HEK293 (cell line): ENCODE results near the gene RIMKLA.
A peak's percentile ranks its signal among the peaks of the same experiment; 100 is the strongest.

Experiments used
- CTCF ChIA-PET: fragments of 350-600 bp; formaldehyde crosslinking; extraction: SDS; loops from one replicate; lab custom pipeline; 2021; ENCODE audit warnings: antibody characterized with exemption; lab: Yijun Ruan, JAX
- POLR2A ChIA-PET: fragments of 300-600 bp; formaldehyde crosslinking; extraction: SDS; loops from one replicate; lab custom pipeline; 2020; ENCODE audit warnings: antibody characterized with exemption, inconsistent platforms; lab: Yijun Ruan, JAX
- H3K27ac ChIP-seq: fragments of 200-500 bp; sonication (Bioruptor generic); 2 replicates; pipeline ENCODE4 v1.5.1; 2014; ENCODE audit warnings: low read depth, low read length, control low read depth, inconsistent platforms; ENCODE audit errors: extremely low read depth
- H3K36me3 ChIP-seq, 2 experiments: fragments of 200-500 bp in 1 of 2; sonication (Bioruptor generic) in 1 of 2; 1 replicate in 1 of 2; 2 replicates in 1 of 2; pipeline ENCODE4 v1.5.1; 2014 to 2017; ENCODE audit warnings: inconsistent platforms in 2 of 2, low read length in 2 of 2; ENCODE audit not compliant: control insufficient read depth in 2 of 2, insufficient read depth in 1 of 2
- H3K4me1 ChIP-seq: fragments of 200-500 bp; sonication (Bioruptor generic); 2 replicates; pipeline ENCODE4 v1.5.1; 2014; ENCODE audit warnings: mild to moderate bottlenecking, low read length, inconsistent platforms; ENCODE audit not compliant: control insufficient read depth, insufficient read depth
- H3K4me3 ChIP-seq: 2 replicates; pipeline ENCODE4 v1.5.1; 2011; ENCODE audit warnings: low read depth, mild to moderate bottlenecking, control low read depth, low read length, moderate library complexity
- H3K9me3 ChIP-seq: fragments of 200-500 bp; sonication (Bioruptor generic); 2 replicates; pipeline ENCODE4 v1.5.1; 2014; ENCODE audit warnings: low read depth, low read length, inconsistent platforms; ENCODE audit not compliant: control insufficient read depth, insufficient read depth
- EGR2 ChIP-seq: fragments of 450-650 bp; formaldehyde crosslinking; IDR thresholded peaks from 2 replicates; pipeline ENCODE4 v1.5.1; 2016; ENCODE audit warnings: low read depth, missing biosample characterization, missing genetic modification characterization
- HOXA7 ChIP-seq: sonication (generic); formaldehyde crosslinking; IDR thresholded peaks from 2 replicates; pipeline ENCODE4 v1.8.1; 2022; ENCODE audit warnings: missing genetic modification reagents, borderline replicate concordance
- KLF1 ChIP-seq: fragments of 450-650 bp; formaldehyde crosslinking; IDR thresholded peaks from 2 replicates; pipeline ENCODE4 v1.5.1; 2016; ENCODE audit warnings: missing biosample characterization, missing genetic modification characterization
- MZF1 ChIP-seq: fragments of 450-650 bp; formaldehyde crosslinking; IDR thresholded peaks from 2 replicates; pipeline ENCODE4 v1.5.1; 2017; ENCODE audit warnings: missing biosample characterization, missing genetic modification characterization, borderline replicate concordance
- SCRT1 ChIP-seq: fragments of 450-650 bp; formaldehyde crosslinking; IDR thresholded peaks from 2 replicates; pipeline ENCODE4 v1.5.1; 2016; ENCODE audit warnings: missing biosample characterization, missing genetic modification characterization, borderline replicate concordance
- SCRT2 ChIP-seq: fragments of 450-650 bp; formaldehyde crosslinking; IDR thresholded peaks from 2 replicates; pipeline ENCODE4 v1.5.1; 2016; ENCODE audit warnings: missing biosample characterization, missing genetic modification characterization
- ZEB2 ChIP-seq: fragments of 450-650 bp; formaldehyde crosslinking; IDR thresholded peaks from 2 replicates; pipeline ENCODE4 v1.5.1; 2016; ENCODE audit warnings: missing biosample characterization, missing genetic modification characterization
- ZFP69B ChIP-seq: fragments of 450-650 bp; formaldehyde crosslinking; IDR thresholded peaks from 2 replicates; pipeline ENCODE4 v1.5.1; 2016; ENCODE audit warnings: missing biosample characterization, missing genetic modification characterization
- ZNF140 ChIP-seq: fragments of 450-650 bp; formaldehyde crosslinking; IDR thresholded peaks from 2 replicates; pipeline ENCODE4 v1.5.1; 2016; ENCODE audit warnings: missing biosample characterization, missing genetic modification characterization
- ZNF221 ChIP-seq: fragments of 450-650 bp; formaldehyde crosslinking; IDR thresholded peaks from 2 replicates; pipeline ENCODE4 v1.5.1; 2017; ENCODE audit warnings: missing biosample characterization, missing genetic modification characterization, borderline replicate concordance
- ZNF311 ChIP-seq: fragments of 450-650 bp; formaldehyde crosslinking; IDR thresholded peaks from 2 replicates; pipeline ENCODE4 v1.5.1; 2017; ENCODE audit warnings: missing biosample characterization, missing genetic modification characterization, borderline replicate concordance
- ZNF335 ChIP-seq: fragments of 450-650 bp; formaldehyde crosslinking; conservative IDR thresholded peaks from 2 replicates; pipeline ENCODE4 v1.5.1; 2016; ENCODE audit warnings: missing biosample characterization, missing genetic modification characterization
- ZNF362 ChIP-seq: fragments of 450-650 bp; formaldehyde crosslinking; IDR thresholded peaks from 2 replicates; pipeline ENCODE4 v1.5.1; 2016; ENCODE audit warnings: missing biosample characterization, missing genetic modification characterization
- ZNF426 ChIP-seq: fragments of 450-650 bp; formaldehyde crosslinking; IDR thresholded peaks from 2 replicates; pipeline ENCODE4 v1.5.1; 2017; ENCODE audit warnings: missing biosample characterization, missing genetic modification characterization, mild to moderate bottlenecking, inconsistent platforms, moderate library complexity
- ZNF514 ChIP-seq: fragments of 450-650 bp; formaldehyde crosslinking; IDR thresholded peaks from 2 replicates; pipeline ENCODE4 v1.5.1; 2016; ENCODE audit warnings: missing biosample characterization, missing genetic modification characterization
- ZNF600 ChIP-seq: fragments of 450-650 bp; formaldehyde crosslinking; IDR thresholded peaks from 2 replicates; pipeline ENCODE4 v1.5.1; 2016; ENCODE audit warnings: missing biosample characterization, missing genetic modification characterization
- ZNF670 ChIP-seq: fragments of 450-650 bp; formaldehyde crosslinking; IDR thresholded peaks from 2 replicates; pipeline ENCODE4 v1.5.1; 2016; ENCODE audit warnings: missing biosample characterization, missing genetic modification characterization, low read depth
- TF ChIP-seq, protein P1 (sequence below): fragments of 450-650 bp; formaldehyde crosslinking; IDR thresholded peaks from 2 replicates; pipeline ENCODE4 v1.5.1; 2017; ENCODE audit warnings: missing biosample characterization, missing genetic modification characterization

The RIMKLA gene

DNA sequence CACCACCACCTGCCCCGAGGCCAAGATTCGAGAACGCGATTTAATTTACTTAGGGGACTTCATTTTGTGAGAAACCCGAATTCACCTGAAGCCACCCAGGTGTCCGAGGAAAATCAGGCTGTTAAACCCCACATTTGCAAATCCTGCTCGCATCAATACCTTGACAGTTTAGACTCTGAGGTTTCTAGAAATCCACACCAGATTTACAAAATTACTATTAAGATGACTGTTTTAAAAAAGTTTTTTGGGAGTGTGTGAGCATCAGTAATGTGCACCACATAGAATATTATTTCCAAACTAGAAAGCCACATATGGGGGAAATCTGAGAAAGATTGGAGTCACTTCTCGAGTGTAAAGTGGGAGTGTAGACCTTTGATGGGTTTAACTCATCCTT, 685 bp downstream of the RIMKLA start:
- Histone ChIP-seq H3K4me1 (peaks cover 4% of the 10 kb centered on the region; the same call in 1 of the 2 replicates), H3K36me3 (no peaks in the 10 kb centered on the region), H3K9me3 (no peaks in the 10 kb centered on the region), H3K27ac (no peak overlapping the region; the same call in 1 of the 2 replicates), H3K4me3 (peak overlapping the region; percentile 66)
- no peak for TF ChIP-seq ZEB2 (tag by site-specific recombination)
- no peak for TF ChIP-seq ZNF426
- no peak for TF ChIP-seq ZNF221 (tag by site-specific recombination)
- TF ChIP-seq ZNF335 (tag by site-specific recombination): peak; percentile 45
- TF ChIP-seq EGR2 (tag by site-specific recombination): no peak
- no peak for TF ChIP-seq ZNF514
- ChIA-PET CTCF (no interaction called here), POLR2A (no interaction called here)

DNA sequence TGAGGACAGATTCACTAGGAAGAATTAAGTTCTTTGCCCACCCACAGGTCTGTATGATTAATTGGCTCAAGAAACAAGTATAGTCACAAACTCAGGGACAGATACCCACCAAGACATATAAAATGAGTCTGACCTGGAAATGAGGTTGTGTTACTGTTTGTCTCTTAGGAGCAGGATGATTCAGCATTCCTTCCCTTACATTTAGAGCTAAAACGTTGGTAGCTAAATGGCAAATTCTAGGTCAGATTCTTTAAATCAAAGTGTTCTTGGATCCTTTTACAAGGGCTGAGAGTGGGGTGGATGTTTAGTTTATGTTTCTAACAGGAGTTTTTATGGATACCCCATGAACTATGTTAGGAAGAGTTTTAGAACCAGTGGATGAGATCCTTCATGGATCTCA, 4.7 kb downstream of the RIMKLA start:
- POLR2A ChIA-PET: no interaction called here
- no peak for TF ChIP-seq ZNF600 (tag by site-specific recombination)
- Histone ChIP-seq H3K9me3 (no peaks in the 10 kb centered on the region), H3K27ac (no peak overlapping the region), H3K4me3 (no peak overlapping the region), H3K4me1 (0 out of 2 replicates have a peak, but pooled peaks cover 4% of the 10 kb centered on the region), H3K36me3 (no peaks in the 10 kb centered on the region)
- CTCF ChIA-PET: interaction anchor here (0.6 kb wide), 1 partner anchor 61 kb away, joined by 5 read pairs; no protein-coding TSS in a partner anchor

DNA sequence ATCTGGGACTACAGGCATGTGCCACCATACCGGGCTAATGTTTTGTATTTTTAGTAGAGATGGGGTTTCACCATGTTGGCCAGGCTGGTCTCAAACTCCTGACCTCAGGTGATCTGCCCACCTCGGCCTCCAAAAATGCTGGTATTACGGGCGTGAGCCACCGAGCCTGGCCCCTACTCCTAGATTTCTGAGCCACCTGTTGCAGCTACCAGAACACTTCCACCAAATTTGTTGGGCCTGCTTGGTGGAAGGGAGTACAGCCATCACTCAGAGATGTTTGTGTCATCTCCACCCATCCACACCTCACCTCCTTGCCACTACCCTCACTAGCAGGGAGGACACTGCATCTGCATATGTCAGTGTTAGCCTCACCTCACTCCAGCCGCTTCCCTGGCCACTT, 5.5 kb downstream of the RIMKLA start:
- Histone ChIP-seq H3K36me3 (no peaks in the 10 kb centered on the region), H3K4me1 (0 out of 2 replicates have a peak, but pooled peaks cover 4% of the 10 kb centered on the region), H3K27ac (no peak overlapping the region), H3K9me3 (no peaks in the 10 kb centered on the region), H3K4me3 (no peak overlapping the region)
- CTCF ChIA-PET: no interaction called here
- POLR2A ChIA-PET: no interaction called here
- TF ChIP-seq KLF1 (tag by site-specific recombination): no peak
- peak; percentile 78 for TF ChIP-seq SCRT1 (tag by site-specific recombination)
- TF ChIP-seq ZFP69B (tag by site-specific recombination): no peak
- TF ChIP-seq ZNF670 (tag by site-specific recombination): no peak
- TF ChIP-seq, protein P1, sequence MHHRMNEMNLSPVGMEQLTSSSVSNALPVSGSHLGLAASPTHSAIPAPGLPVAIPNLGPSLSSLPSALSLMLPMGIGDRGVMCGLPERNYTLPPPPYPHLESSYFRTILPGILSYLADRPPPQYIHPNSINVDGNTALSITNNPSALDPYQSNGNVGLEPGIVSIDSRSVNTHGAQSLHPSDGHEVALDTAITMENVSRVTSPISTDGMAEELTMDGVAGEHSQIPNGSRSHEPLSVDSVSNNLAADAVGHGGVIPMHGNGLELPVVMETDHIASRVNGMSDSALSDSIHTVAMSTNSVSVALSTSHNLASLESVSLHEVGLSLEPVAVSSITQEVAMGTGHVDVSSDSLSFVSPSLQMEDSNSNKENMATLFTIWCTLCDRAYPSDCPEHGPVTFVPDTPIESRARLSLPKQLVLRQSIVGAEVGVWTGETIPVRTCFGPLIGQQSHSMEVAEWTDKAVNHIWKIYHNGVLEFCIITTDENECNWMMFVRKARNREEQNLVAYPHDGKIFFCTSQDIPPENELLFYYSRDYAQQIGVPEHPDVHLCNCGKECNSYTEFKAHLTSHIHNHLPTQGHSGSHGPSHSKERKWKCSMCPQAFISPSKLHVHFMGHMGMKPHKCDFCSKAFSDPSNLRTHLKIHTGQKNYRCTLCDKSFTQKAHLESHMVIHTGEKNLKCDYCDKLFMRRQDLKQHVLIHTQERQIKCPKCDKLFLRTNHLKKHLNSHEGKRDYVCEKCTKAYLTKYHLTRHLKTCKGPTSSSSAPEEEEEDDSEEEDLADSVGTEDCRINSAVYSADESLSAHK (tag by site-specific recombination): no peak
- TF ChIP-seq MZF1 (tag by site-specific recombination): no peak
- TF ChIP-seq ZNF362: no peak
- TF ChIP-seq SCRT2 (tag by site-specific recombination): peak; percentile 87
- no peak for TF ChIP-seq HOXA7 (CRISPR knock-in tag)
- no peak for TF ChIP-seq ZNF311 (tag by site-specific recombination)
- no peak for TF ChIP-seq ZNF140 (tag by site-specific recombination)
- TF ChIP-seq, all 188 proteins: peak for 2
